ENCODE results near the gene MYO19. TPM values are rescaled to one million over a fixed set of nuclear protein-coding genes. Genes with fewer than 3 reads are reported as not detected.

MYO19 gene
- total RNA-seq, 1 experiment from 2014 or later: 144 TPM

DNA sequence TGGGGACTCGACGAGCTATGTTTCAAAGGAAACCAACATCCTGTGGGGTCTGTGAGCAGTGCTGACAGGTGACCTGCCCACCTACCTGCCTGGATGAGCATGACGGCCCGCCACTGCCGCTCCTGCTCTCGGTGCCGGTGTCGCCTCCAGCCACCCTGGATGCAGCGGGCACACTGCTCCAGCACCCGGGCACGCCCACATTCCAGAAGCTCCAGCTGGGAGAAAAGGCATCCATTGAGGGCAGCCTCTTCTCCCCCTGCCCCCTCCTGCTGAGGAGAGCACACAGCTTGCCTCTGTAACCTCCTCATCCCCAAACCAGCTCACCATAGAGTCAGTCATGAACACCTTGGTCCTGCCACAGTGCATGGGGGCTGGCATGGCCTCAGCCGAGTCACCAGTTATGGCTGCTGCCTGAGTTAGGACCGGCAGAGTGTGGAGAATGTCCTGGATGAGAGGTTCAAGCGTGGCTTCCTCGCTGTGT is 33.9 kb downstream of the MYO19 start:
- H3K9me3 Mint-ChIP-seq: no peaks in the 10 kb centered on the region
- Histone ChIP-seq H2BK15ac (ENCODE audit: low read depth, low read length) (no peak overlapping the region), H3K14ac (ENCODE audit: insufficient read depth, low read length) (no peak overlapping the region; the same call in 1 of the 2 replicates), H2BK120ac (ENCODE audit: low read depth, low read length, poor library complexity, severe bottlenecking) (no peak overlapping the region), H4K91ac (ENCODE audit: insufficient read length, low read depth, low read length) (no peak overlapping the region), H3K4me1 (ENCODE audit: insufficient read depth, low read length) (no peaks in the 10 kb centered on the region), H3K4me2 (ENCODE audit: insufficient read depth, insufficient read length, low read length) (no peak overlapping the region), H3K27me3 (ENCODE audit: insufficient read depth, low read length) (no peaks in the 10 kb centered on the region), H3K9ac (ENCODE audit: extremely low read depth, insufficient read length, low read length) (no peak overlapping the region), H3K79me1 (ENCODE audit: insufficient read depth, low read depth, low read length, poor library complexity, severe bottlenecking) (no peaks in the 10 kb centered on the region), H3K79me2 (ENCODE audit: insufficient read depth, low read length) (no peaks in the 10 kb centered on the region), H2AK5ac (ENCODE audit: insufficient read length, low read length) (no peak overlapping the region), H3K4ac (ENCODE audit: low read depth, low read length) (no peak overlapping the region), H3K56ac (ENCODE audit: insufficient read length, low read depth, low read length) (no peak overlapping the region), H3K27ac (ENCODE audit: insufficient read length, low read depth, low read length) (no peak overlapping the region), H2BK5ac (ENCODE audit: insufficient read length, low read length) (no peak overlapping the region), H3K23ac (ENCODE audit: insufficient read length, low read depth, low read length) (no peak overlapping the region), H3T11ph (ENCODE audit: low read length) (no peak overlapping the region), H4K8ac (replicated peaks; ENCODE audit: insufficient read length, low read depth, low read length) (no peak overlapping the region), H4K5ac (ENCODE audit: insufficient read length, low read depth, low read length) (no peak overlapping the region), H2AFZ (ENCODE audit: low read length) (no peak overlapping the region), H3K9me3 (ENCODE audit: control insufficient read depth, low read depth, low read length) (no peaks in the 10 kb centered on the region), H3K18ac (ENCODE audit: insufficient read length, low read depth, low read length) (no peak overlapping the region), H4K20me1 (ENCODE audit: control insufficient read depth, insufficient read depth, insufficient read length) (peaks cover 2% of the 10 kb centered on the region), H2BK12ac (ENCODE audit: insufficient read length, low read depth, low read length) (no peak overlapping the region), H2BK20ac (ENCODE audit: low read depth, low read length, poor library complexity, severe bottlenecking) (no peak overlapping the region), H3K23me2 (ENCODE audit: insufficient read length, low read depth, low read length, poor library complexity, severe bottlenecking) (no peaks in the 10 kb centered on the region)
- TF ChIP-seq, protein P1, sequence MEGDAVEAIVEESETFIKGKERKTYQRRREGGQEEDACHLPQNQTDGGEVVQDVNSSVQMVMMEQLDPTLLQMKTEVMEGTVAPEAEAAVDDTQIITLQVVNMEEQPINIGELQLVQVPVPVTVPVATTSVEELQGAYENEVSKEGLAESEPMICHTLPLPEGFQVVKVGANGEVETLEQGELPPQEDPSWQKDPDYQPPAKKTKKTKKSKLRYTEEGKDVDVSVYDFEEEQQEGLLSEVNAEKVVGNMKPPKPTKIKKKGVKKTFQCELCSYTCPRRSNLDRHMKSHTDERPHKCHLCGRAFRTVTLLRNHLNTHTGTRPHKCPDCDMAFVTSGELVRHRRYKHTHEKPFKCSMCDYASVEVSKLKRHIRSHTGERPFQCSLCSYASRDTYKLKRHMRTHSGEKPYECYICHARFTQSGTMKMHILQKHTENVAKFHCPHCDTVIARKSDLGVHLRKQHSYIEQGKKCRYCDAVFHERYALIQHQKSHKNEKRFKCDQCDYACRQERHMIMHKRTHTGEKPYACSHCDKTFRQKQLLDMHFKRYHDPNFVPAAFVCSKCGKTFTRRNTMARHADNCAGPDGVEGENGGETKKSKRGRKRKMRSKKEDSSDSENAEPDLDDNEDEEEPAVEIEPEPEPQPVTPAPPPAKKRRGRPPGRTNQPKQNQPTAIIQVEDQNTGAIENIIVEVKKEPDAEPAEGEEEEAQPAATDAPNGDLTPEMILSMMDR (conservative IDR thresholded peaks at IDR 0.05): no peak
- no peaks in the 10 kb centered on the region for H3K4me1 Mint-ChIP-seq
- H3K36me3 Mint-ChIP-seq (ENCODE audit: insufficient read depth in 1 of 3, low read depth in 3 of 3): peaks cover 36 to 84% (median 82%) of the 10 kb centered on the region in 3 experiments; a peak in 6 of 7 replicates
- no peak overlapping the region for H3K4me3 Mint-ChIP-seq
- peak; percentile 28 for DNase-seq
- no peaks in the 10 kb centered on the region; the same call in 1 of the 2 replicates for H3K27me3 Mint-ChIP-seq (ENCODE audit: low read depth)
- no peak overlapping the region for H3K27ac Mint-ChIP-seq
- WGBS (ENCODE audit: extremely low coverage, insufficient read length, low lambda C conversion rate): no CpG with 5 or more reads among the region's 15 CpGs
